ENCODE data around the gene RASSF3. TPM values are rescaled to one million over a fixed set of nuclear protein-coding genes. Genes with fewer than 3 reads are reported as not detected.

Gene RASSF3
- polyA plus RNA-seq, 3 donors, result 6.6 to 77.9 (median 14.5) TPM

DNA sequence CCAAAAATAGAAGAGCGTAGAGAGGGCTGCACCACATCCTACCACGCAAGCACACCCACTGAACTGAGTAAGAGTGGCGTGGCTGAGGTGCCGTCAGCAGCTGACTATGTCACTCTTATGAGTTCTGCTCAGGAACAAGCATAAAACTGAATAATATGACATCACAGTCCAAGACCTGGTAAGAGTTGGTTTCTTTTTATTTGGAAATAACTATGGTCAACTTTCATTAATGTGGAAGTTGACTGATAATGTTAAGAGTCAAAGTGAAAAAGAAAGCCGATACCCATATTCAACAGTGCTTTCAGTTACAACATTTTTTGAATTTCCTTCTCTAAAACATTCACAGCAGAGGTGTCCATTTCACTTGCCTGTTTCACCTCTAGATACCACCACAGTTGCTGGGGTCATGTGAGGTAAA lies 104.3 kb downstream of the RASSF3 start:
- DNase-seq, result peak; percentile 80 to 90 (median 83)
- Mint-ChIP-seq H3K4me3 (peak overlapping the region in 1 of 2 donors; percentile 35), H3K27ac (peak overlapping the region; percentile 85 to 95 (median 91)), H3K36me3 (peaks cover 68 to 72% of the 10 kb centered on the region in 2 donors), H3K27me3 (ENCODE audit: low read depth in 3 of 3) (no peaks in the 10 kb centered on the region), H3K4me1 (peaks cover 46% of the 10 kb centered on the region), H3K9me3 (no peaks in the 10 kb centered on the region)
- no peak overlapping the region for H3K9ac ChIP-seq (ENCODE audit: insufficient read depth, low read length, poor library complexity, severe bottlenecking)
- H2AFZ ChIP-seq (ENCODE audit: insufficient read depth, low read depth, low read length, poor library complexity, severe bottlenecking), result no peak overlapping the region
- H3K36me3 ChIP-seq (replicated peaks in 1 of 2; ENCODE audit: control insufficient read depth in 1 of 2, insufficient read depth in 2 of 2, low read length in 2 of 2), result peaks cover 37 to 66% of the 10 kb centered on the region in 2 donors
- H3K4me3 ChIP-seq (replicated peaks in 1 of 3; ENCODE audit: low read depth in 2 of 3, low read length in 3 of 3), result peak overlapping the region in 1 of 3 experiments; percentile 33
- H3K4me2 ChIP-seq (replicated peaks; ENCODE audit: extremely low read depth, low read length, poor library complexity, severe bottlenecking), result peak overlapping the region; percentile 49
- WGBS (ENCODE audit: insufficient coverage), result no CpG with 5 or more reads among the region's 5 CpGs
- H3K9me3 ChIP-seq (replicated peaks in 1 of 2; ENCODE audit: control insufficient read depth in 1 of 2, insufficient read depth in 1 of 2, low read length in 2 of 2), result no peaks in the 10 kb centered on the region
- TF ChIP-seq, protein P1, sequence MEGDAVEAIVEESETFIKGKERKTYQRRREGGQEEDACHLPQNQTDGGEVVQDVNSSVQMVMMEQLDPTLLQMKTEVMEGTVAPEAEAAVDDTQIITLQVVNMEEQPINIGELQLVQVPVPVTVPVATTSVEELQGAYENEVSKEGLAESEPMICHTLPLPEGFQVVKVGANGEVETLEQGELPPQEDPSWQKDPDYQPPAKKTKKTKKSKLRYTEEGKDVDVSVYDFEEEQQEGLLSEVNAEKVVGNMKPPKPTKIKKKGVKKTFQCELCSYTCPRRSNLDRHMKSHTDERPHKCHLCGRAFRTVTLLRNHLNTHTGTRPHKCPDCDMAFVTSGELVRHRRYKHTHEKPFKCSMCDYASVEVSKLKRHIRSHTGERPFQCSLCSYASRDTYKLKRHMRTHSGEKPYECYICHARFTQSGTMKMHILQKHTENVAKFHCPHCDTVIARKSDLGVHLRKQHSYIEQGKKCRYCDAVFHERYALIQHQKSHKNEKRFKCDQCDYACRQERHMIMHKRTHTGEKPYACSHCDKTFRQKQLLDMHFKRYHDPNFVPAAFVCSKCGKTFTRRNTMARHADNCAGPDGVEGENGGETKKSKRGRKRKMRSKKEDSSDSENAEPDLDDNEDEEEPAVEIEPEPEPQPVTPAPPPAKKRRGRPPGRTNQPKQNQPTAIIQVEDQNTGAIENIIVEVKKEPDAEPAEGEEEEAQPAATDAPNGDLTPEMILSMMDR (IDR thresholded peaks at IDR 0.05), result no peak
- H3K27ac ChIP-seq (ENCODE audit: low read depth in 1 of 2, low read length in 2 of 2), result peak overlapping the region; percentile 72 to 88
- peaks cover 4% of the 10 kb centered on the region for H3K79me2 ChIP-seq (ENCODE audit: insufficient read depth, low read length)
- intact Hi-C loops (cut with micrococcal nuclease), result loop anchor here in 1 of 2 donors (2.0 kb wide), 1 partner anchor 14 kb away; no protein-coding TSS in a partner anchor
- H3K27me3 ChIP-seq (ENCODE audit: control insufficient read depth in 2 of 2, insufficient read depth in 2 of 2, low read length in 2 of 2), result no peaks in the 10 kb centered on the region
- H4K20me1 ChIP-seq (ENCODE audit: insufficient read depth, low read length), result no peaks in the 10 kb centered on the region
- peaks cover 44 to 47% of the 10 kb centered on the region in 2 donors for H3K4me1 ChIP-seq (ENCODE audit: control insufficient read depth in 1 of 2, insufficient read depth in 2 of 2, low read length in 2 of 2)

DNA sequence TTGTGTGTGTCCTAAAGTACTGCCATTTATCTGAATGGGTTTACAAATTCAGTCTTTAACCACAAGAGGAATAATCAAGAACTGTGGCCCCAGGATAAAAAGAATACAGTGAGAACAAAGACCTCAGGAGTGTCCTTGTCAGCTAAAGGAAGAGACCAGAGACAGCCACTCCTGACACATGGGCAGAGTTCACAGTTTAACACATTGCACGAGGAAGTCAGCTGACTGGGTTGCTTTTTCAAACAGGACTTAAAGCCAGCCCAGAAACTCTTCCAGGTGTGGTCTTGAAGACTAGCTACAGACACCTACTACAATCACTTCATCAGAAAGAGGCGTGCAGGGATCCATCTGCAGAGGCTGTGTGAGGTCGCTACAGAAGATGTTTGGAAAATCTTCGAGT lies 106.1 kb downstream of the RASSF3 start:
- Mint-ChIP-seq H3K9me3 (no peaks in the 10 kb centered on the region), H3K27me3 (ENCODE audit: low read depth in 3 of 3) (no peaks in the 10 kb centered on the region), H3K4me1 (peaks cover 46% of the 10 kb centered on the region), H3K27ac (peak overlapping the region in 4 of 7 donors; percentile 1 to 31 (median 6)), H3K4me3 (no peak overlapping the region), H3K36me3 (peaks cover 76 to 84% of the 10 kb centered on the region in 2 donors)
- Histone ChIP-seq H4K20me1 (ENCODE audit: insufficient read depth, low read length) (peaks cover 6% of the 10 kb centered on the region), H3K36me3 (replicated peaks in 1 of 2; ENCODE audit: control insufficient read depth in 1 of 2, insufficient read depth in 2 of 2, low read length in 2 of 2) (peaks cover 55 to 77% of the 10 kb centered on the region in 2 donors), H3K79me2 (ENCODE audit: insufficient read depth, low read length) (peaks cover 4% of the 10 kb centered on the region), H3K9ac (ENCODE audit: insufficient read depth, low read length, poor library complexity, severe bottlenecking) (no peak overlapping the region), H3K27me3 (ENCODE audit: control insufficient read depth in 2 of 2, insufficient read depth in 2 of 2, low read length in 2 of 2) (no peaks in the 10 kb centered on the region), H3K4me2 (replicated peaks; ENCODE audit: extremely low read depth, low read length, poor library complexity, severe bottlenecking) (no peak overlapping the region), H3K27ac (ENCODE audit: low read depth in 1 of 2, low read length in 2 of 2) (peak overlapping the region in 1 of 2 donors; percentile 88), H2AFZ (ENCODE audit: insufficient read depth, low read depth, low read length, poor library complexity, severe bottlenecking) (no peak overlapping the region), H3K4me3 (replicated peaks in 1 of 3; ENCODE audit: low read depth in 2 of 3, low read length in 3 of 3) (no peak overlapping the region), H3K4me1 (ENCODE audit: control insufficient read depth in 1 of 2, insufficient read depth in 2 of 2, low read length in 2 of 2) (peaks cover 44 to 47% of the 10 kb centered on the region in 2 donors), H3K9me3 (replicated peaks in 1 of 2; ENCODE audit: control insufficient read depth in 1 of 2, insufficient read depth in 1 of 2, low read length in 2 of 2) (no peaks in the 10 kb centered on the region)
- TF ChIP-seq, protein P1 (IDR thresholded peaks at IDR 0.05), result no peak
- intact Hi-C loops (cut with micrococcal nuclease), result loop anchor here (5.0 kb wide), 1 partner anchor 41 kb away; the partner anchor contains the start of gene GNS (in 2 of the 2)
- 60% methylated on average over 1 of the region's 4 CpGs for WGBS (ENCODE audit: insufficient coverage)
- DNase-seq, result no peak

Measured in CD14-positive monocyte (primary cell).